Endothelial cell of umbilical vein (primary cell): ENCODE measurements around the gene MEPCE. TPM values are rescaled to one million over a fixed set of nuclear protein-coding genes. Genes with fewer than 3 reads are reported as not detected.
A peak's percentile ranks its signal among the peaks of the same experiment; 100 is the strongest.

Experiments
- BruUV-seq: library from RNA; stranded (reverse); fragments of 400-500 nt; replicated peaks from 2 replicates; lab custom pipeline; 2021; lab: Mats Ljungman, UMichigan
- CTCF ChIA-PET: fragments of 300-600, 350-600 bp; sonication (Branson Sonifier 250); formaldehyde crosslinking; loops from one replicate; lab custom pipeline; 2021; ENCODE audit warnings: antibody characterized with exemption, inconsistent platforms; lab: Charles Lee
- POLR2A ChIA-PET: fragments of 300-600, 350-600 bp; sonication (Branson Sonifier 250); formaldehyde crosslinking; loops from one replicate; lab custom pipeline; 2021; ENCODE audit warnings: antibody characterized with exemption, inconsistent platforms; lab: Charles Lee
- DNase-seq: peaks from one replicate; pipeline ENCODE4 v3.0.0-alpha.2; 2011; ENCODE audit warnings: low read depth, low spot score
- FAIRE-seq: peaks from 2 replicates; lab custom pipeline; 2011; peaks lifted over from hg19 to GRCh38; lab: Jason Lieb, UNC
- H2AFZ ChIP-seq: 2 replicates; pipeline ENCODE4 v1.6.0; 2012; ENCODE audit warnings: low read depth, low read length, control low read depth, inconsistent platforms
- H3K27ac ChIP-seq: 2 replicates; pipeline ENCODE4 v1.5.1; 2011; ENCODE audit warnings: low read depth, mild to moderate bottlenecking, control low read depth, low read length, moderate library complexity; ENCODE audit not compliant: insufficient read depth
- H3K27me3 ChIP-seq, 2 experiments: 2 replicates each; pipeline versions ENCODE4 v1.6.0 to v1.6.1; 2011; ENCODE audit warnings: low read length in 2 of 2, mixed read lengths in 1 of 2; ENCODE audit not compliant: control insufficient read depth in 2 of 2, insufficient read depth in 2 of 2
- H3K36me3 ChIP-seq, 2 experiments: 2 replicates in 1 of 2; 3 replicates in 1 of 2; pipeline ENCODE4 v1.5.1; 2011; ENCODE audit warnings: low read length in 2 of 2, mild to moderate bottlenecking in 1 of 2, moderate library complexity in 1 of 2; ENCODE audit not compliant: control insufficient read depth in 2 of 2, insufficient read depth in 2 of 2; ENCODE audit errors: extremely low read depth in 1 of 2
- H3K4me1 ChIP-seq: 3 replicates; pipeline ENCODE4 v1.5.1; 2011; ENCODE audit warnings: mild to moderate bottlenecking, low read length; ENCODE audit not compliant: control insufficient read depth, insufficient read depth; ENCODE audit errors: extremely low read depth
- H3K4me2 ChIP-seq: 2 replicates; pipeline ENCODE4 v1.6.1; 2011; ENCODE audit warnings: low read length, control low read depth, mixed read lengths; ENCODE audit not compliant: insufficient read depth
- H3K4me3 ChIP-seq, 3 experiments: fragments of 200-600 bp in 1 of 3; sonication (generic), shearing (Covaris generic) in 1 of 3; replicated peaks in 1 of 3; 2 replicates each; pipeline ENCODE4 v1.5.1; 2011 to 2016; ENCODE audit warnings: control low read depth in 3 of 3, low read length in 3 of 3, mild to moderate bottlenecking in 2 of 3, inconsistent platforms in 1 of 3, low read depth in 1 of 3, moderate library complexity in 1 of 3; ENCODE audit not compliant: insufficient read depth in 1 of 3
- H3K79me2 ChIP-seq: 2 replicates; pipeline ENCODE4 v1.6.0; 2012; ENCODE audit warnings: low read length, inconsistent platforms; ENCODE audit not compliant: control insufficient read depth, insufficient read depth
- H3K9ac ChIP-seq: replicated peaks from 2 replicates; pipeline ENCODE3; 2011; ENCODE audit warnings: low read length, control low read depth; ENCODE audit not compliant: insufficient read depth; ENCODE audit errors: extremely low read depth
- H3K9me1 ChIP-seq: replicated peaks from 3 replicates; pipeline ENCODE4 v1.6.0; 2011; ENCODE audit warnings: mild to moderate bottlenecking, low read length; ENCODE audit not compliant: control insufficient read depth, insufficient read depth; ENCODE audit errors: extremely low read depth
- H3K9me3 ChIP-seq: replicated peaks from 2 replicates; pipeline ENCODE4 v1.5.1; 2012; ENCODE audit warnings: low read length, inconsistent platforms; ENCODE audit not compliant: control insufficient read depth, insufficient read depth
- H4K20me1 ChIP-seq: replicated peaks from 2 replicates; pipeline ENCODE3; 2011; ENCODE audit warnings: mild to moderate bottlenecking, low read length; ENCODE audit not compliant: control insufficient read depth, insufficient read depth; ENCODE audit errors: extremely low read depth
- EZH2 ChIP-seq: IDR thresholded peaks from 2 replicates; pipeline ENCODE4 v1.6.1; 2012; ENCODE audit warnings: borderline replicate concordance, low read depth, mild to moderate bottlenecking, moderate library complexity, low read length, inconsistent platforms; ENCODE audit not compliant: severe bottlenecking
- FOS ChIP-seq: IDR thresholded peaks from 2 replicates; pipeline ENCODE4 v1.6.1; 2011; ENCODE audit warnings: mild to moderate bottlenecking, low read length, moderate library complexity, borderline replicate concordance; ENCODE audit not compliant: insufficient read depth
- GATA2 ChIP-seq: IDR thresholded peaks from 2 replicates; pipeline ENCODE4 v1.7.0; 2011; ENCODE audit warnings: low read depth, mild to moderate bottlenecking, moderate library complexity, mixed read lengths, low read length; ENCODE audit not compliant: insufficient read length, insufficient read depth
- JUN ChIP-seq: IDR thresholded peaks from 2 replicates; pipeline ENCODE4 v1.6.1; 2011; ENCODE audit warnings: borderline replicate concordance, low read depth; ENCODE audit not compliant: insufficient read length, insufficient read depth
- MYC ChIP-seq: IDR thresholded peaks from one replicate; pipeline ENCODE4 v1.6.1; 2011; ENCODE audit warnings: mild to moderate bottlenecking, low read depth, low read length
- POLR2A ChIP-seq: IDR thresholded peaks from 2 replicates; pipeline ENCODE4 v1.6.1; 2012; ENCODE audit warnings: low read depth, mild to moderate bottlenecking, control low read depth, low read length
- POLR2AphosphoS5 ChIP-seq: IDR thresholded peaks from 2 replicates; pipeline ENCODE4 v1.6.1; 2012; ENCODE audit warnings: low read depth, mild to moderate bottlenecking, control low read depth, low read length, moderate library complexity; ENCODE audit not compliant: insufficient read depth
- dilution Hi-C: fragments of 300-500 bp; cut with MboI; formaldehyde crosslinking; loops from one replicate; pipeline ENCODE4 v1.15.0; 2019; ENCODE audit warnings: low sequenced_read_pairs; ENCODE audit not compliant: extremely low pct_ligation_motif_present
- intact Hi-C: fragments of 100-400 bp; cut with micrococcal nuclease; formaldehyde crosslinking; loops from one replicate; pipeline ENCODE4 v1.10.0; 2022
- polyA plus RNA-seq, 4 experiments: library from polyadenylated mRNA; depleted of rRNA in 3 of 4; stranded (reverse) in 3 of 4; unstranded in 1 of 4; fragments of >200 nt; gene quantifications; 2 replicates each; pipeline versions ENCODE4 v1.2.1 to v1.2.3, GENCODE V29; 2011 to 2012; ENCODE audit warnings: missing spikeins in 1 of 4
- total RNA-seq: library from RNA; stranded (reverse); gene quantifications from 2 replicates; pipeline ENCODE4 v1.2.3, GENCODE V29; 2021
- TF ChIP-seq, protein P1 (sequence below), 2 donors: IDR thresholded peaks; 1 replicate in 1 of 2; 2 replicates in 1 of 2; pipeline ENCODE4 v1.5.1; 2011; ENCODE audit warnings: low read length in 2 of 2, mild to moderate bottlenecking in 2 of 2, moderate library complexity in 2 of 2, control low read depth in 1 of 2, inconsistent platforms in 1 of 2, low read depth in 1 of 2; ENCODE audit not compliant: insufficient read depth in 1 of 2; ENCODE audit errors: extremely low read depth in 1 of 2
- TF ChIP-seq, protein P2 (sequence below): IDR thresholded peaks from 2 replicates; pipeline ENCODE4 v1.6.1; 2011; ENCODE audit not compliant: insufficient read depth, insufficient read length

Gene MEPCE
- total and polyA plus RNA-seq, 2 donors (not counting 3 experiments of a cell fraction or from before 2014, with no cell fraction given) = 23.3 to 45.8 TPM

DNA sequence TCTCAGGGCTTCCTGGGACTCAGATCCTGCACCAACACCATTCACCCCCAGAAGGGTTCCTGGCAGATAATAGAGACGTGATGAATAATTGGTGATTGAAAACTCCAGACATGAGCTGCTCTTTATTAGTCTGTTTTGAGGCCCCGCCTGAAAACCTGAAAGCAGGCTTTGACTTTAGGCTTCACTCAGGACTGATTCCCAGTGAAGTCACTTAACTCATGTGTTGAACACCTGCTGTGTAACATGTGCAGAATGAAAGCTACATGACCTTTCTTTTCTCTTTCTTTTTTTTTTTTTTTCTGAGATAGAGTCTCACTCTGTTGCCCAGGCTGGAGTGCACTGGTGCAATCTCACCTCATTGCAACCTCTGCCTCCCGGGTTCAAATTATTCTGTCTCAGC, 25.6 kb downstream of the MEPCE start:
- Histone ChIP-seq H4K20me1 (no peaks in the 10 kb centered on the region), H3K27me3 (no peaks in the 10 kb centered on the region), H2AFZ (no peak overlapping the region), H3K9me1 (no peaks in the 10 kb centered on the region), H3K27ac (peak overlapping the region; percentile 2), H3K4me1 (peaks cover 12% of the 10 kb centered on the region), H3K9ac (no peak overlapping the region), H3K4me3 (no peak overlapping the region), H3K36me3 (peaks cover 0 to 4% of the 10 kb centered on the region in 2 experiments), H3K79me2 (no peaks in the 10 kb centered on the region), H3K9me3 (no peaks in the 10 kb centered on the region), H3K4me2 (no peak overlapping the region)
- intact Hi-C loops = no loop called here
- dilution Hi-C loops = no loop called here
- DNase-seq = no peak
- TF ChIP-seq, protein P1, sequence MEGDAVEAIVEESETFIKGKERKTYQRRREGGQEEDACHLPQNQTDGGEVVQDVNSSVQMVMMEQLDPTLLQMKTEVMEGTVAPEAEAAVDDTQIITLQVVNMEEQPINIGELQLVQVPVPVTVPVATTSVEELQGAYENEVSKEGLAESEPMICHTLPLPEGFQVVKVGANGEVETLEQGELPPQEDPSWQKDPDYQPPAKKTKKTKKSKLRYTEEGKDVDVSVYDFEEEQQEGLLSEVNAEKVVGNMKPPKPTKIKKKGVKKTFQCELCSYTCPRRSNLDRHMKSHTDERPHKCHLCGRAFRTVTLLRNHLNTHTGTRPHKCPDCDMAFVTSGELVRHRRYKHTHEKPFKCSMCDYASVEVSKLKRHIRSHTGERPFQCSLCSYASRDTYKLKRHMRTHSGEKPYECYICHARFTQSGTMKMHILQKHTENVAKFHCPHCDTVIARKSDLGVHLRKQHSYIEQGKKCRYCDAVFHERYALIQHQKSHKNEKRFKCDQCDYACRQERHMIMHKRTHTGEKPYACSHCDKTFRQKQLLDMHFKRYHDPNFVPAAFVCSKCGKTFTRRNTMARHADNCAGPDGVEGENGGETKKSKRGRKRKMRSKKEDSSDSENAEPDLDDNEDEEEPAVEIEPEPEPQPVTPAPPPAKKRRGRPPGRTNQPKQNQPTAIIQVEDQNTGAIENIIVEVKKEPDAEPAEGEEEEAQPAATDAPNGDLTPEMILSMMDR (IDR thresholded peaks at IDR 0.05; ENCODE audit: extremely low read depth in 1 of 2, insufficient read depth in 1 of 2, low read depth in 1 of 2, low read length in 2 of 2) = no peak
- TF ChIP-seq JUN (no peak), POLR2AphosphoS5 (no peak), EZH2 (no peak), MYC (no peak), POLR2A (no peak), FOS (no peak), GATA2 (no peak)
- TF ChIP-seq, protein P2, sequence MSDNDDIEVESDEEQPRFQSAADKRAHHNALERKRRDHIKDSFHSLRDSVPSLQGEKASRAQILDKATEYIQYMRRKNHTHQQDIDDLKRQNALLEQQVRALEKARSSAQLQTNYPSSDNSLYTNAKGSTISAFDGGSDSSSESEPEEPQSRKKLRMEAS = no peak
- FAIRE-seq = peak; percentile 59
- BruUV-seq = no TSS peak
- ChIA-PET POLR2A (interaction anchor here (0.5 to 1.8 kb wide), 5 partner anchors 10 to 689 kb away, joined by 3 to 11 read pairs (median 4); partner anchors contain the start of genes FBXO24, LRCH4 and PPP1R35), CTCF (interaction anchor here (0.8 to 3.8 kb wide), 8 partner anchors 9 to 47 kb away, joined by 3 to 38 read pairs (median 6); partner anchors contain the start of genes MEPCE and SPACDR)
